HepG2 (cell line): Measurements from ENCODE around the gene EIF5A. TPM values are rescaled to one million over a fixed set of nuclear protein-coding genes. Genes with fewer than 3 reads are reported as not detected.

Experiments
- ARID2 ChIP-seq: sonication (generic); formaldehyde crosslinking; IDR thresholded peaks from 2 replicates; pipeline ENCODE4 v1.8.1; 2022; ENCODE audit warnings: mild to moderate bottlenecking, missing genetic modification reagents, borderline replicate concordance
- ERF ChIP-seq: IDR thresholded peaks from 2 replicates; pipeline ENCODE4 v1.6.1; 2018; ENCODE audit warnings: missing biosample characterization, missing genetic modification reagents
- HCFC1 ChIP-seq: fragments of 150-350 bp; IDR thresholded peaks from 2 replicates; pipeline ENCODE4 v1.6.1; 2014; ENCODE audit warnings: low read depth, low read length
- HMGXB4 ChIP-seq, 2 experiments: sonication (generic) in 1 of 2; formaldehyde crosslinking in 1 of 2; IDR thresholded peaks; 2 replicates each; pipeline versions ENCODE4 v1.4.0 to v1.6.1; 2018 to 2020; ENCODE audit warnings: missing genetic modification reagents in 2 of 2, borderline replicate concordance in 1 of 2, low read depth in 1 of 2, mild to moderate bottlenecking in 1 of 2, missing biosample characterization in 1 of 2
- NFE2L2 ChIP-seq: fragments of 150-350 bp; IDR thresholded peaks from 2 replicates; pipeline ENCODE4 v1.6.1; 2014; ENCODE audit warnings: low read length
- POLR2AphosphoS5 ChIP-seq: IDR thresholded peaks from 2 replicates; pipeline ENCODE4 v1.6.1; 2012; ENCODE audit warnings: low read depth, low read length
- REL ChIP-seq: sonication (generic); formaldehyde crosslinking; conservative IDR thresholded peaks from 2 replicates; pipeline ENCODE4 v1.8.0; 2022; ENCODE audit warnings: mild to moderate bottlenecking, missing genetic modification reagents, moderate library complexity
- SATB2 ChIP-seq: sonication (generic); formaldehyde crosslinking; IDR thresholded peaks from 2 replicates; pipeline ENCODE4 v1.5.0; 2020; ENCODE audit warnings: missing genetic modification reagents
- SRF ChIP-seq: IDR thresholded peaks from 2 replicates; pipeline ENCODE4 v1.6.1; 2011; ENCODE audit warnings: mild to moderate bottlenecking, low read depth, low read length, moderate library complexity
- ZFP37 ChIP-seq: sonication (generic); formaldehyde crosslinking; IDR thresholded peaks from 2 replicates; pipeline ENCODE4 v1.4.0; 2020; ENCODE audit warnings: missing genetic modification reagents, borderline replicate concordance
- ZNF20 ChIP-seq: sonication (generic); formaldehyde crosslinking; IDR thresholded peaks from 2 replicates; pipeline ENCODE4 v1.4.0; 2020; ENCODE audit warnings: mild to moderate bottlenecking, moderate library complexity, missing genetic modification reagents
- ZNF224 ChIP-seq: sonication (generic); formaldehyde crosslinking; IDR thresholded peaks from 2 replicates; pipeline ENCODE4 v1.5.0; 2020; ENCODE audit warnings: mild to moderate bottlenecking, missing genetic modification reagents
- ZNF513 ChIP-seq: sonication (generic); formaldehyde crosslinking; conservative IDR thresholded peaks from 2 replicates; pipeline ENCODE4 v1.5.0; 2020; ENCODE audit warnings: missing genetic modification reagents
- ZNF570 ChIP-seq: sonication (generic); formaldehyde crosslinking; IDR thresholded peaks from 2 replicates; pipeline ENCODE4 v1.4.0; 2020; ENCODE audit warnings: mild to moderate bottlenecking, missing genetic modification reagents, borderline replicate concordance
- polyA plus RNA-seq, 8 experiments: library from polyadenylated mRNA; depleted of rRNA in 3 of 8; stranded (reverse) in 7 of 8; unstranded in 1 of 8; fragments of >200 nt; fragmentation: Illumina TruSeq in 4 of 8; extraction: Trizol in 4 of 8; gene quantifications; 2 replicates each; pipeline versions ENCODE4 v1.2.1 to v1.2.3, GENCODE V29; 2011 to 2016; ENCODE audit warnings: low read depth in 4 of 8, missing spikeins in 1 of 8, mixed read lengths in 1 of 8; ENCODE audit not compliant: insufficient read depth in 1 of 8
- total RNA-seq, 5 experiments: library from RNA; depleted of rRNA; stranded (reverse); fragments of >200 nt; fragmentation: Illumina TruSeq; extraction: Trizol; gene quantifications; 2 replicates each; pipeline ENCODE4 v1.2.3, GENCODE V29; 2016; ENCODE audit warnings: low read depth in 1 of 5
- TF ChIP-seq, protein P1 (sequence below): sonication (generic); formaldehyde crosslinking; IDR thresholded peaks from 2 replicates; pipeline ENCODE4 v1.9.0; 2021; ENCODE audit warnings: mild to moderate bottlenecking, missing genetic modification reagents
- TF ChIP-seq, protein P2 (sequence below): sonication (generic); formaldehyde crosslinking; IDR thresholded peaks from 2 replicates; pipeline ENCODE4 v1.9.0; 2021; ENCODE audit warnings: missing genetic modification reagents, mild to moderate bottlenecking, borderline replicate concordance

EIF5A gene
- total and polyA plus RNA-seq, 2 of the 13 experiments (the other 11 are each of a cell fraction or from before 2014, with no cell fraction given) = 319 to 337 TPM

DNA sequence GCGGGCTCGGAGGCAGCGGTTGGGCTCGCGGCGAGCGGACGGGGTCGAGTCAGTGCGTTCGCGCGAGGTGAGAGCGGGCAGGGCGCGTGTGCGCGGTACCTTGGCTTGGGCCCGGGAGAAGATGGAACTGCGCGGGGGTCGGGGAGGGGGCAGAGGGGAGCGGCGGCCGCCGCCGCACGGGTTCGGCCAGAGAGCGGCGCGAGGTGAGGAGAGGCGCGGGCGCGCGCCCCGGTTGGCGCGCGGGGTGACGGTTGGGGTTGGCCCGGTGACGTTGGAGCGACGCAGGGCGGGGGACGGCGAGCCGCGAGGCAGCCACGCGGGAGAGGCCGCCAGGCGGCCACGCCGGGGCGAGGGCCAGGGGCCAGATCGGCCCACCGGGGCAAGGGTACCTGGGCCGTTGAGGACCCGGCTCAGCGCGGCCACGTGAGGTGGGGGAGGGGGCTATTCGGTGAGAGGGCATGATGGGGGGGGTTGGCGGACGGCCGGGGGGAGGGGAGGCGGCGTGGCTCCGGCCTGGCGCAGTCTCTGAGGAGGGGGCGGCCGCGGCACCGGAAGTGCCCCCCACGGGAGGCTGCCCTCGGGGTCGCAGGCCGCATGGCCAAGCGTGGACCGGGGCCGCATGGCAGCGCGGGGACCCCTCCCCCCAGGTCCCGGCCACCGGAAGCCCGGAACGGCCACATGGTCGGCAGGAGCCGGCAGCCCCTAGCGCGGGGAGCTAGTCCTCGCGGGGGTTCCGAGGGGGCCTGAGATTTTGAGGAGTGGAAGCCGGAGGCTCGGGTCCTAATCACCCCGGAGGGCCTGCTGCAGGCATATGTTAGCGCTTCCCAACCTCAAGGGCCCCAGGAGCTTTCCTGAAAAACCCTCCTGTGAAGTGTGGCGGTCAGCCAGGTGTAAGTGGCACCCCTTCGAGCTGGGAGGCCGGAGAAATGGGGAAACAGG, 527 bp downstream of the EIF5A start (continued):
- TF ChIP-seq, protein P1, sequence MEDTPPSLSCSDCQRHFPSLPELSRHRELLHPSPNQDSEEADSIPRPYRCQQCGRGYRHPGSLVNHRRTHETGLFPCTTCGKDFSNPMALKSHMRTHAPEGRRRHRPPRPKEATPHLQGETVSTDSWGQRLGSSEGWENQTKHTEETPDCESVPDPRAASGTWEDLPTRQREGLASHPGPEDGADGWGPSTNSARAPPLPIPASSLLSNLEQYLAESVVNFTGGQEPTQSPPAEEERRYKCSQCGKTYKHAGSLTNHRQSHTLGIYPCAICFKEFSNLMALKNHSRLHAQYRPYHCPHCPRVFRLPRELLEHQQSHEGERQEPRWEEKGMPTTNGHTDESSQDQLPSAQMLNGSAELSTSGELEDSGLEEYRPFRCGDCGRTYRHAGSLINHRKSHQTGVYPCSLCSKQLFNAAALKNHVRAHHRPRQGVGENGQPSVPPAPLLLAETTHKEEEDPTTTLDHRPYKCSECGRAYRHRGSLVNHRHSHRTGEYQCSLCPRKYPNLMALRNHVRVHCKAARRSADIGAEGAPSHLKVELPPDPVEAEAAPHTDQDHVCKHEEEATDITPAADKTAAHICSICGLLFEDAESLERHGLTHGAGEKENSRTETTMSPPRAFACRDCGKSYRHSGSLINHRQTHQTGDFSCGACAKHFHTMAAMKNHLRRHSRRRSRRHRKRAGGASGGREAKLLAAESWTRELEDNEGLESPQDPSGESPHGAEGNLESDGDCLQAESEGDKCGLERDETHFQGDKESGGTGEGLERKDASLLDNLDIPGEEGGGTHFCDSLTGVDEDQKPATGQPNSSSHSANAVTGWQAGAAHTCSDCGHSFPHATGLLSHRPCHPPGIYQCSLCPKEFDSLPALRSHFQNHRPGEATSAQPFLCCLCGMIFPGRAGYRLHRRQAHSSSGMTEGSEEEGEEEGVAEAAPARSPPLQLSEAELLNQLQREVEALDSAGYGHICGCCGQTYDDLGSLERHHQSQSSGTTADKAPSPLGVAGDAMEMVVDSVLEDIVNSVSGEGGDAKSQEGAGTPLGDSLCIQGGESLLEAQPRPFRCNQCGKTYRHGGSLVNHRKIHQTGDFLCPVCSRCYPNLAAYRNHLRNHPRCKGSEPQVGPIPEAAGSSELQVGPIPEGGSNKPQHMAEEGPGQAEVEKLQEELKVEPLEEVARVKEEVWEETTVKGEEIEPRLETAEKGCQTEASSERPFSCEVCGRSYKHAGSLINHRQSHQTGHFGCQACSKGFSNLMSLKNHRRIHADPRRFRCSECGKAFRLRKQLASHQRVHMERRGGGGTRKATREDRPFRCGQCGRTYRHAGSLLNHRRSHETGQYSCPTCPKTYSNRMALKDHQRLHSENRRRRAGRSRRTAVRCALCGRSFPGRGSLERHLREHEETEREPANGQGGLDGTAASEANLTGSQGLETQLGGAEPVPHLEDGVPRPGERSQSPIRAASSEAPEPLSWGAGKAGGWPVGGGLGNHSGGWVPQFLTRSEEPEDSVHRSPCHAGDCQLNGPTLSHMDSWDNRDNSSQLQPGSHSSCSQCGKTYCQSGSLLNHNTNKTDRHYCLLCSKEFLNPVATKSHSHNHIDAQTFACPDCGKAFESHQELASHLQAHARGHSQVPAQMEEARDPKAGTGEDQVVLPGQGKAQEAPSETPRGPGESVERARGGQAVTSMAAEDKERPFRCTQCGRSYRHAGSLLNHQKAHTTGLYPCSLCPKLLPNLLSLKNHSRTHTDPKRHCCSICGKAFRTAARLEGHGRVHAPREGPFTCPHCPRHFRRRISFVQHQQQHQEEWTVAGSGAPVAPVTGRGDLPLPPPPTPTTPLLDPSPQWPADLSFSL = no peak
- no peak for TF ChIP-seq ERF
- no peak for TF ChIP-seq SRF
- no peak for TF ChIP-seq HCFC1
- no peak for TF ChIP-seq POLR2AphosphoS5
- TF ChIP-seq HMGXB4 (CRISPR knock-in tag; IDR thresholded peaks at IDR 0.05; ENCODE audit: borderline replicate concordance in 1 of 2, low read depth in 1 of 2) = no peak; a peak in 2 of 4 replicates
- TF ChIP-seq ZFP37 = no peak
- TF ChIP-seq, protein P2, sequence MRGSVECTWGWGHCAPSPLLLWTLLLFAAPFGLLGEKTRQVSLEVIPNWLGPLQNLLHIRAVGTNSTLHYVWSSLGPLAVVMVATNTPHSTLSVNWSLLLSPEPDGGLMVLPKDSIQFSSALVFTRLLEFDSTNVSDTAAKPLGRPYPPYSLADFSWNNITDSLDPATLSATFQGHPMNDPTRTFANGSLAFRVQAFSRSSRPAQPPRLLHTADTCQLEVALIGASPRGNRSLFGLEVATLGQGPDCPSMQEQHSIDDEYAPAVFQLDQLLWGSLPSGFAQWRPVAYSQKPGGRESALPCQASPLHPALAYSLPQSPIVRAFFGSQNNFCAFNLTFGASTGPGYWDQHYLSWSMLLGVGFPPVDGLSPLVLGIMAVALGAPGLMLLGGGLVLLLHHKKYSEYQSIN = no peak
- TF ChIP-seq REL = no peak; the same call in 1 of the 2 replicates
- no peak for TF ChIP-seq SATB2 (CRISPR knock-in tag)
- TF ChIP-seq ZNF20 = no peak
- no peak for TF ChIP-seq ZNF224
- TF ChIP-seq ZNF513 = no peak
- TF ChIP-seq ARID2 (CRISPR knock-in tag) = no peak
- 0 out of 2 replicates have a peak, but pooled peaks have one; percentile 5 for TF ChIP-seq ZNF570 (CRISPR knock-in tag)
- TF ChIP-seq NFE2L2 = no peak
